Measurements from ENCODE around the gene TMCC2.

DNA sequence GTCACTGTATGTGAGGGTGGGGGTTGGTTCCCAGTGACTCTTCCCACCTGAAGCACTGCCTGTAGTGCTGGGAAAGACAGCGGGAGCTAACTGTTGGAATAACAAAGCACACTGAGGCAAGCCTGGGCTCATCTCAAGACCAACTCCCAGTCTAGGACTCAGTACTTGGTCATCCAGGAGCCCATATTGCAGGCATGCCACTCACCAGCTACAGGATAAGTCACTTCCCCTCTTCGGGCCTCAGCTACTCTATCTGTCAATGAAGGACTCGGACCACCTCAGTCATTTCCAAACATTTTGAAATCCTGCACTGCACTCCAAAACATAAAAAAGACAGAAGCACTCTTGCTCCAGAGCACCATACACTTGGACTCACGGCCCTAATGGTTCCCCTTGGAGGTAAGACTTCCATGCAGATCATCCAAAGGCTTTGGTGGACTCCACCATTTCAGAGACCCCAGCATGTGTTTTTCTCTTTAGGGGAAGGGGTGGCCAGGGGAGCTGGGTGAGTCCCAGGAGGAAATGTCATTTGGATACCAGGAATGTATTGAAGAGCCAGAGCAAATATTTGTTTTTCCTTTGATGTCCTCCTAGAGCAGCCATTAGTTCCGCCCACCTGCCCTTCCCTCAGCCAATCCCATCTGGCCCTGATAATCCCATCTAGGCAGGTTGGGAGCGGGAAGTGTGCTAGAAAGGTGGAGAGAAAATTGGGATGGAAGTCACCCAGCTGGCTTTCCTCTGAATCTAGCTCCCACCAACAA, 90.7 kb downstream of the TMCC2 start:
- TF ChIP-seq, protein P1, sequence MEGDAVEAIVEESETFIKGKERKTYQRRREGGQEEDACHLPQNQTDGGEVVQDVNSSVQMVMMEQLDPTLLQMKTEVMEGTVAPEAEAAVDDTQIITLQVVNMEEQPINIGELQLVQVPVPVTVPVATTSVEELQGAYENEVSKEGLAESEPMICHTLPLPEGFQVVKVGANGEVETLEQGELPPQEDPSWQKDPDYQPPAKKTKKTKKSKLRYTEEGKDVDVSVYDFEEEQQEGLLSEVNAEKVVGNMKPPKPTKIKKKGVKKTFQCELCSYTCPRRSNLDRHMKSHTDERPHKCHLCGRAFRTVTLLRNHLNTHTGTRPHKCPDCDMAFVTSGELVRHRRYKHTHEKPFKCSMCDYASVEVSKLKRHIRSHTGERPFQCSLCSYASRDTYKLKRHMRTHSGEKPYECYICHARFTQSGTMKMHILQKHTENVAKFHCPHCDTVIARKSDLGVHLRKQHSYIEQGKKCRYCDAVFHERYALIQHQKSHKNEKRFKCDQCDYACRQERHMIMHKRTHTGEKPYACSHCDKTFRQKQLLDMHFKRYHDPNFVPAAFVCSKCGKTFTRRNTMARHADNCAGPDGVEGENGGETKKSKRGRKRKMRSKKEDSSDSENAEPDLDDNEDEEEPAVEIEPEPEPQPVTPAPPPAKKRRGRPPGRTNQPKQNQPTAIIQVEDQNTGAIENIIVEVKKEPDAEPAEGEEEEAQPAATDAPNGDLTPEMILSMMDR (IDR thresholded peaks at IDR 0.05; ENCODE audit: low read depth, low read length, poor library complexity, severe bottlenecking), result no peak
- TF ChIP-seq EZH2phosphoT487 (IDR thresholded peaks at IDR 0.05; ENCODE audit: borderline replicate concordance, low read length), result no peak

Measured in DOHH2 (cell line).